K562 (cell line): ENCODE results near the gene EMP2. TPM values are rescaled to one million over a fixed set of nuclear protein-coding genes. Genes with fewer than 3 reads are reported as not detected.

Source experiments
- ATAC-seq: fragments of 200-7000 bp; cut with Tn5 transposase; 3 replicates; pipeline ENCODE4 v1.9.1; 2020; ENCODE audit warnings: moderate library complexity
- BruUV-seq: library from RNA; stranded (reverse); fragments of 400-500 nt; replicated peaks from 2 replicates; lab custom pipeline; 2021; lab: Mats Ljungman, UMichigan
- CTCF ChIA-PET: fragments of 300-600 bp; formaldehyde crosslinking; extraction: SDS; loops from one replicate; lab custom pipeline; 2021; ENCODE audit warnings: low intra/inter-chr PET ratio; lab: Yijun Ruan, JAX
- POLR2A ChIA-PET: fragments of 300-600, 350-650 bp; sonication (Branson Sonifier 250); formaldehyde crosslinking; extraction: SDS; loops from one replicate; lab custom pipeline; 2021; ENCODE audit warnings: antibody characterized with exemption, inconsistent platforms; lab: Yijun Ruan, JAX
- DNase-seq, 4 experiments: peaks; one replicate each; pipeline versions ENCODE4 v3.0.0 to v3.0.0-alpha.2; 2011 to 2018; ENCODE audit warnings: low spot score in 3 of 4, mixed read lengths in 3 of 4; ENCODE audit errors: extremely low read depth in 1 of 4
- FAIRE-seq: peaks from 2 replicates; lab custom pipeline; 2011; peaks lifted over from hg19 to GRCh38; lab: Jason Lieb, UNC
- H2AFZ ChIP-seq: 2 replicates; pipeline ENCODE4 v1.6.0; 2011; ENCODE audit warnings: low read depth, low read length, control low read depth, inconsistent platforms
- H3K27ac ChIP-seq: fragments of 200-600 bp; 3 replicates; pipeline ENCODE4 v1.8.0; 2011; ENCODE audit warnings: low read depth, mild to moderate bottlenecking, control low read depth, inconsistent platforms, low read length, moderate library complexity, mixed read lengths; ENCODE audit errors: extremely low read depth
- H3K27me3 ChIP-seq, 2 experiments: fragments of 300-600 bp in 1 of 2; 2 replicates in 1 of 2; 3 replicates in 1 of 2; pipeline versions ENCODE4 v1.6.0 to v1.8.0; 2011; ENCODE audit warnings: inconsistent platforms in 2 of 2, low read length in 2 of 2, mild to moderate bottlenecking in 1 of 2, mixed read lengths in 1 of 2, moderate library complexity in 1 of 2; ENCODE audit not compliant: control insufficient read depth in 2 of 2, insufficient read depth in 2 of 2
- H3K36me3 ChIP-seq: fragments of 300-600 bp; 3 replicates; pipeline ENCODE4 v1.8.0; 2011; ENCODE audit warnings: mild to moderate bottlenecking, low read length, inconsistent platforms; ENCODE audit not compliant: control insufficient read depth, insufficient read depth
- H3K4me1 ChIP-seq, 2 experiments: fragments of 200-600 bp in 1 of 2; replicated peaks in 1 of 2; 2 replicates in 1 of 2; 3 replicates in 1 of 2; pipeline versions ENCODE4 v1.5.1 to v1.8.0; 2011; ENCODE audit warnings: inconsistent platforms in 2 of 2, low read length in 2 of 2, mild to moderate bottlenecking in 1 of 2, mixed read lengths in 1 of 2, moderate library complexity in 1 of 2; ENCODE audit not compliant: control insufficient read depth in 2 of 2, insufficient read depth in 2 of 2
- H3K4me2 ChIP-seq: 2 replicates; pipeline ENCODE4 v1.6.1; 2011; ENCODE audit warnings: low read length, control low read depth, inconsistent platforms, mixed read lengths; ENCODE audit not compliant: insufficient read depth
- H3K4me3 ChIP-seq: fragments of 200-600 bp; sonication (generic), shearing (Covaris generic); 2 replicates; pipeline ENCODE4 v1.5.1; 2016; ENCODE audit warnings: control low read depth, inconsistent platforms
- H3K79me2 ChIP-seq: fragments of 200-600 bp; 3 replicates; pipeline ENCODE4 v1.8.0; 2011; ENCODE audit warnings: low read length, inconsistent platforms; ENCODE audit not compliant: control insufficient read depth, insufficient read depth
- H3K9ac ChIP-seq, 2 experiments: 2 replicates each; pipeline versions ENCODE4 v1.6.0 to v1.6.1; 2011; ENCODE audit warnings: low read depth in 2 of 2, low read length in 2 of 2, control low read depth in 1 of 2, inconsistent platforms in 1 of 2, mild to moderate bottlenecking in 1 of 2, mixed read lengths in 1 of 2; ENCODE audit not compliant: insufficient read depth in 1 of 2
- H3K9me1 ChIP-seq: one replicate; pipeline ENCODE4 v1.6.0; 2011; ENCODE audit warnings: inconsistent platforms, mild to moderate bottlenecking, low read length, moderate library complexity; ENCODE audit not compliant: control insufficient read depth, insufficient read depth
- H3K9me3 ChIP-seq: replicated peaks from 2 replicates; pipeline ENCODE4 v1.5.1; 2011; ENCODE audit warnings: low read depth, low read length, inconsistent platforms; ENCODE audit not compliant: control insufficient read depth, insufficient read depth
- H4K20me1 ChIP-seq: replicated peaks from 2 replicates; pipeline ENCODE4 v1.6.1; 2011; ENCODE audit warnings: low read length, inconsistent platforms, mixed read lengths; ENCODE audit not compliant: control insufficient read depth, insufficient read depth
- HNRNPK ChIP-seq: fragments of 200-400 bp; formaldehyde crosslinking; IDR thresholded peaks from one replicate; pipeline ENCODE4 v1.6.1; 2018; ENCODE audit warnings: mild to moderate bottlenecking, low read depth, low read length; ENCODE audit not compliant: poor library complexity, severe bottlenecking
- MAZ ChIP-seq, 2 experiments: fragments of 450-650 bp in 1 of 2; sonication (generic) in 1 of 2; formaldehyde crosslinking; IDR thresholded peaks in 1 of 2; conservative IDR thresholded peaks in 1 of 2; 2 replicates each; pipeline versions ENCODE4 v1.4.0 to v1.5.0; 2020; ENCODE audit warnings: mild to moderate bottlenecking in 1 of 2, missing genetic modification reagents in 1 of 2
- TCF3 ChIP-seq: sonication (generic); formaldehyde crosslinking; IDR thresholded peaks from 2 replicates; pipeline ENCODE4 v1.4.0; 2020; ENCODE audit warnings: mild to moderate bottlenecking, missing genetic modification reagents
- YBX1 ChIP-seq: fragments of 450-650 bp; IDR thresholded peaks from 2 replicates; pipeline ENCODE4 v1.7.1; 2016; ENCODE audit warnings: mild to moderate bottlenecking
- ZMIZ1 ChIP-seq, 2 experiments: fragments of 150-350 bp in 1 of 2; IDR thresholded peaks; 2 replicates each; pipeline ENCODE4 v1.6.1; 2012 to 2016; ENCODE audit warnings: low read depth in 2 of 2, low read length in 2 of 2, mild to moderate bottlenecking in 1 of 2, moderate library complexity in 1 of 2
- WGBS: fragments of 100-300 bp; shearing (Covaris generic); methylation state at CpG from one replicate; pipeline ENCODE4 v1.1.6; 2016; ENCODE audit warnings: low coverage, mixed read lengths; ENCODE audit not compliant: insufficient coverage; ENCODE audit errors: missing lambda C conversion rate; 5-methylcytosine and 5-hydroxymethylcytosine counted together
- in situ Hi-C: fragments of 300-500 bp; cut with MboI; formaldehyde crosslinking; loops from 4 replicates; pipeline ENCODE4 v1.15.0; 2018; ENCODE audit warnings: inconsistent platforms, mixed read lengths
- intact Hi-C: fragments of 100-400 bp; cut with micrococcal nuclease; formaldehyde crosslinking; loops from 2 replicates; pipeline ENCODE4 v1.14.2; 2022
- polyA plus RNA-seq, 8 experiments: library from polyadenylated mRNA; depleted of rRNA in 4 of 8; stranded (reverse) in 5 of 8; unstranded in 3 of 8; fragments of >200 nt; fragmentation: Nextera tagmentation in 2 of 8; fragmentation: Illumina TruSeq in 1 of 8; extraction: Ambion mirVana in 2 of 8; extraction: Trizol in 1 of 8; gene quantifications; 2 replicates each; pipeline versions ENCODE4 v1.2.1 to v1.2.3, GENCODE V29; 2011 to 2014; ENCODE audit warnings: inconsistent platforms in 1 of 8, missing spikeins in 1 of 8
- total RNA-seq, 7 experiments: library from RNA; depleted of rRNA in 6 of 7; stranded (reverse); fragments of >200 nt in 6 of 7; fragmentation: Illumina TruSeq in 2 of 7; extraction: Trizol in 2 of 7; gene quantifications; 2 replicates each; pipeline versions ENCODE4 v1.2.1 to v1.2.3, GENCODE V29; 2011 to 2021; ENCODE audit warnings: low replicate concordance in 1 of 7

EMP2 gene
- total and polyA plus RNA-seq, 9 of the 15 experiments (the other 6 are each of a cell fraction or from before 2014, with no cell fraction given), result 0.73 to 6.2 (median 3.1) TPM

- H3K9ac ChIP-seq, result no peak overlapping the region
- H3K79me2 ChIP-seq, result no peaks in the 10 kb centered on the region
- in situ Hi-C loops (no loop called here), intact Hi-C loops (no loop called here)
- H2AFZ ChIP-seq, result no peak overlapping the region
- no peak overlapping the region for H3K27ac ChIP-seq
- no peak overlapping the region for H3K4me2 ChIP-seq
- H3K9me1 ChIP-seq, result no peaks in the 10 kb centered on the region
- TF ChIP-seq YBX1 (no peak), HNRNPK (peak; percentile 16)
- H4K20me1 ChIP-seq, result no peaks in the 10 kb centered on the region
- no CpG with 5 or more reads among the region's 1 CpG for WGBS
- ChIA-PET POLR2A (no interaction called here), CTCF (no interaction called here)
- H3K36me3 ChIP-seq, result no peaks in the 10 kb centered on the region
- no peaks in the 10 kb centered on the region; a peak in 1 of 5 replicates for H3K27me3 ChIP-seq
- H3K9me3 ChIP-seq, result 0 out of 2 replicates have a peak, but pooled peaks cover 2% of the 10 kb centered on the region
- no peak for FAIRE-seq
- no peaks in the 10 kb centered on the region; a peak in 1 of 5 replicates for H3K4me1 ChIP-seq
- H3K4me3 ChIP-seq, result no peak overlapping the region
- DNase-seq, result no peak
- BruUV-seq, result no TSS peak
- no peak for ATAC-seq
These were observed 61.1 kb downstream of the EMP2 start for GRCh38 chr16:10519297-10519696.

GRCh38 chr16:10518479-10519041, 61.8 kb downstream of the EMP2 start:
- no TSS peak for BruUV-seq
- Histone ChIP-seq H3K9ac (no peak overlapping the region), H3K27ac (no peak overlapping the region), H3K4me2 (no peak overlapping the region), H3K4me3 (no peak overlapping the region), H3K9me3 (0 out of 2 replicates have a peak, but pooled peaks cover 2% of the 10 kb centered on the region), H3K36me3 (no peaks in the 10 kb centered on the region), H3K4me1 (no peaks in the 10 kb centered on the region; a peak in 1 of 5 replicates), H3K79me2 (no peaks in the 10 kb centered on the region), H3K27me3 (no peaks in the 10 kb centered on the region; a peak in 1 of 5 replicates), H2AFZ (no peak overlapping the region), H4K20me1 (no peaks in the 10 kb centered on the region), H3K9me1 (no peaks in the 10 kb centered on the region)
- ATAC-seq (no peak), DNase-seq (no peak), FAIRE-seq (no peak)
- CTCF ChIA-PET, result no interaction called here
- WGBS, result 10% methylated on average over 7 of the region's 7 CpGs
- TF ChIP-seq TCF3 (CRISPR knock-in tag) (no peak), MAZ (CRISPR knock-in tag; conservative IDR thresholded peaks at IDR 0.05 in 1 of 2, IDR thresholded peaks at IDR 0.05 in 1 of 2) (no peak), ZMIZ1 (IDR thresholded peaks at IDR 0.05; ENCODE audit: low read depth in 2 of 2, low read length in 2 of 2) (no peak)
- intact Hi-C loops (no loop called here), in situ Hi-C loops (no loop called here)
- POLR2A ChIA-PET, result no interaction called here
